DND-41 (cell line): ENCODE measurements around the gene SAMD11.

Experiments
- EZH2 ChIP-seq: IDR thresholded peaks from 3 replicates; pipeline ENCODE4 v1.6.1; 2012; ENCODE audit warnings: borderline replicate concordance, low read depth, mild to moderate bottlenecking, moderate library complexity, low read length, inconsistent platforms; ENCODE audit not compliant: severe bottlenecking
- TF ChIP-seq, protein P1 (sequence below): IDR thresholded peaks from 2 replicates; pipeline ENCODE4 v1.5.1; 2012; ENCODE audit warnings: borderline replicate concordance, low read length, moderate library complexity, mild to moderate bottlenecking; ENCODE audit not compliant: poor library complexity, severe bottlenecking; ENCODE audit errors: extremely low read depth

DNA sequence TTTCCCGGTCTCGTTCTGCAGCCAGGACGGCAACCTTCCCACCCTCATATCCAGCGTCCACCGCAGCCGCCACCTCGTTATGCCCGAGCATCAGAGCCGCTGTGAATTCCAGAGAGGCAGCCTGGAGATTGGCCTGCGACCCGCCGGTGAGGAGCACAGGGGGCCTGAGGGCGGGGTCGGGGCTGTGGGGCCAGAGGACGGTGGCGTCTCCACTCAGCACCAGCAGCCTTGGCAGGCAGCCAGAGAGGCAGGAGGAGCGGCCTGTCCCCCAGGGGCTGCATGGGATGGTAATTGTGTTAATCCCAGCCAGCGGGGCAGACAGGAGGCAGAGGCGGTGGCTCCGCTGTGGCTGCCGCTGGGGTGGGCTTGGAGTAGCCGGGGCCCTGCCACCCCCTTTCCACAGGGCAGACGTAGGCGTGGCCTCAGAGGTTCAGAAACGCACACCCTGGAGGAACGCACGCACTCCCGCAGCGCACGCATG lies 12.1 kb downstream of the SAMD11 start:
- TF ChIP-seq, protein P1, sequence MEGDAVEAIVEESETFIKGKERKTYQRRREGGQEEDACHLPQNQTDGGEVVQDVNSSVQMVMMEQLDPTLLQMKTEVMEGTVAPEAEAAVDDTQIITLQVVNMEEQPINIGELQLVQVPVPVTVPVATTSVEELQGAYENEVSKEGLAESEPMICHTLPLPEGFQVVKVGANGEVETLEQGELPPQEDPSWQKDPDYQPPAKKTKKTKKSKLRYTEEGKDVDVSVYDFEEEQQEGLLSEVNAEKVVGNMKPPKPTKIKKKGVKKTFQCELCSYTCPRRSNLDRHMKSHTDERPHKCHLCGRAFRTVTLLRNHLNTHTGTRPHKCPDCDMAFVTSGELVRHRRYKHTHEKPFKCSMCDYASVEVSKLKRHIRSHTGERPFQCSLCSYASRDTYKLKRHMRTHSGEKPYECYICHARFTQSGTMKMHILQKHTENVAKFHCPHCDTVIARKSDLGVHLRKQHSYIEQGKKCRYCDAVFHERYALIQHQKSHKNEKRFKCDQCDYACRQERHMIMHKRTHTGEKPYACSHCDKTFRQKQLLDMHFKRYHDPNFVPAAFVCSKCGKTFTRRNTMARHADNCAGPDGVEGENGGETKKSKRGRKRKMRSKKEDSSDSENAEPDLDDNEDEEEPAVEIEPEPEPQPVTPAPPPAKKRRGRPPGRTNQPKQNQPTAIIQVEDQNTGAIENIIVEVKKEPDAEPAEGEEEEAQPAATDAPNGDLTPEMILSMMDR: no peak
- no peak for TF ChIP-seq EZH2
